Suppressor macrophage treated with lipopolysaccharide for 4 hours (primary cell): ENCODE measurements around the gene TTLL11.
A peak's percentile ranks its signal among the peaks of the same experiment; 100 is the strongest.

ENCODE experiments used
- DNase-seq: peaks from one replicate; pipeline ENCODE4 v3.0.0-alpha.2; 2020

TTLL11 gene

GRCh38 chr9:121865884-121866283 is 227.2 kb downstream of the TTLL11 start:
- no peak for DNase-seq

- DNase-seq, result no peak
These were observed 228.0 kb downstream of the TTLL11 start for GRCh38 chr9:121865060-121865459.

GRCh38 chr9:121863955-121864354 is 229.2 kb downstream of the TTLL11 start:
- DNase-seq, result no peak

DNA sequence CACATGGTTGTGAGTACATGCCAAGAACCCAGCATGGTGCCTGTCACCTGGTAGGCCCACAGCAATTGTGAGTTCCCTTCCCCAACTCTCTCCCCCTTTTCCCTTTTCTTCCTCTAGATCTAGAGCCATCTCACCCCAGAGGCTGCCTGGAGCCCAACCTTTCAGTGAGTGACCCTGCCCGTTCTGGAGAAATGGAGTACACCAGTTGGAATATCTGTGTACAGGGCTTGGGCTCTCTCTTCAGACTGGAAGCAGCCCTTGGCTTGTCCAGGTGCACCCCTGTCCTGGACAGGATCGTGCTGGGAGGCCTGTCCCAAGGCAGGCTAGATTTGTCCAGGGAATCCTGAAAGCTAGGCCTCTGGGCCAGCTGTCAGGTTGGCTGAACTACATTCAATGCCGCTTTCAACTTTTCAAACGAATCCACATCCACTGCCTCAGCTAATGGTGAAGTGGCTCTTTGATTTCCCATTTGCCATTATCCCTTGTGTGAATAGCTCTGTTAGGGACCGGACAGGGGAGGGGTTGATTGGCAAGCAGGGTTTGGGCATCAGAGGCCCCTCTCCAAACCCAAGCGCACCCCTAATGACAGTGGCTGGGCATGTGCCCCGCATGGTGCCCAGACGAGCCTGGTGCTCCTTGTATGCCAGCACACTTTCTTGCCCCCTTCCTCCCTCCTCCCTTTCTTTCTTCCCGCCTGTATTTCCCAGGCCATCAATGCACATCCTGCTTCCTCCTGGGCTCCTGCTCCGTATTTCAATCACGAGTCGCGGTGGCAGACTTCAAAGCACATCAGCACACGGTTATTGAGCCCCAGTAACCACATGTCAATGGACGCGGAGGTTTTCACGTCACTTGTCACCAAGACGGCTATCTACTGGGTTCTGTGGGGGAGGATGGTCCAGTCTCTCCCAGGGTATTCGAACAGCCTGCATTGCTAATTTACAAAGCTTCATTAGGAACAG is 230.5 kb downstream of the TTLL11 start:
- DNase-seq, result no peak

DNA sequence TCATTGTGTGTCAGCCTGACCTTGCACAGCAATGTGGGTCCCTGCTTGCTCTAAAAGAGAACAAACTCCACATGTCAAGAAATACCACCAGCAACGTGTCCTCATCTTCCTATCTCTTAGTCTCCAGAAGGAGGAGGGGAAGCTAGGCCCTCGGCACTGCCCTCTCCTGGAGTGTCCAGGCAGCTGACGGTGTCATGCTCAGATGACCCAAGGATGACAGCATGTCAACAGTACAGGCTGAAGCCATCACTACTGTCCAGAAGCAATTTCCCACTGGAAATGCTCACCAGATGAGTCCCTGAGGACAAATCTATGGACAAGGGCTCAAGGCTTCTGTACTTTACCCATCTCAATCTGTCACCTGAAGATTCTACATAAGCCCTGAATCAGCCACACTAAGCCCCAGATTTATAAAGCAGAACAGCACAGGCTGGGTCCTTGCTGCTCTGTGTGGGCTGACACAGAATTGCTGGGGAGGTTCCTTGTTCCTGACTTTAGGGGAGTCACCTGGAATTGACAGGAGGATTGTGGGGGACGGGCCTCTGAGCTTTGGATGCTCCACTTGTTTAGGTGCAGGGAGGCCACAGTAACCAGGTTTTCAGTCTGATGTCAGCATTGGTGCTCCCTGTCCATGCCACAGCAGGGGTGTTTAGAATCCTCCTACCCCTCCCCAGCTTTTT is 231.5 kb downstream of the TTLL11 start:
- DNase-seq, result peak; percentile 69

GRCh38 chr9:121860744-121861143 is 232.4 kb downstream of the TTLL11 start:
- no peak for DNase-seq

DNA sequence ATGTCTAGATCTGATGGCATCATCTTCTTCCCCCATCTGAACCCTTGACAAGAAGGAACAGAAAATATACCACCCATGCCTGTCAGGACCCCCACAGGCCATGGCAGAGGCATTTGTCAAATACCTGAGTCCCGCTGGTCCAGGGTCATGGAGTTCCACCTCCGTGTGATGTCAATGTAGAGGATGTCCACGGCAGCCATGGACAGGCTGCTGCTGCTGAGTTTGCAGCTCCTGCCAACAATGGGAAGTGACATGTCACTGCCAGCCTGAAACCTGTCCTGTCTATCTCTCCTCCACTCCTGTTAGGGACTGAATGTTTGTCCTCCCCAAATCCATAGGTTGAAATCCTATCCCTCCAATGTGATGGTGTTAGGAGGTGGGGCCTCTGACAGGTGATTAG is 232.9 kb downstream of the TTLL11 start:
- no peak for DNase-seq

DNA sequence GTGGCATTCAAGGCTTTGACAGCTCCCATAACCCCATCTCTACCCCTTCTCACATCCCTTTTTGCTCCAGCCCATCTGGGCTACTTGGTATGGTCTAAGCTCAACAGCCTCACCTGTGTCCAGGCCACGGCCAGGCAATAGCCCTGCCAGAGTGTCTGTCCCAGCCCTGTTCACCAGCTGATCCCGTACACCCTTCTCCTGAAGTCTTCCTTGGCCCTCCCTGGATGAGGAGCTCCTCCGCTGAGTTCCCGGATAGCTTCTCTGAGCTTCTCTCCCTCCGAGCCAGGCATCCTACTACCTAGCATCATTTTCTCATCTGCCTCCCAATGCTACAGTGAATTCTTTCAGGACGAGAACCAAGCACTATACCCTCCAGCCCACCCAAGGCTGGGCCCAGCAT is 233.5 kb downstream of the TTLL11 start:
- no peak for DNase-seq

DNA sequence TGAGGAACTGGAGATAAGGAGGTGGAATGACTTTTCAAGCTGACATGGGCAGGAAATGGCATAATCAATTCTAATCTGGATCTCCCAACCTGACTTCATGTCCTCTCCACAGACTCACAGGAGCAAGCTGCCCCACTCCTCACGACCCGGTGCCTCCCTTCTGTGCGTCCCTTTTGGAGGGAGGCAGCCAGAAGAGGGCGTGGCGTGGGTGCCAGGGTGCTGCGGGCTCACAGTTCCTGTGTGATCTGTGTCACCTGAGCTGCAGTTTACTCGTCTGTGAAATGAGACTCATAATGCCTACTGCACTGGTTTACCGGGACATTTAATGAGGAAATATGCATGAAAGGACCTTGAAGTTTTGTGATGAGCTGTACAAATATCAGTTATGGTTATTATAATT is 234.3 kb downstream of the TTLL11 start:
- DNase-seq, result no peak

DNA sequence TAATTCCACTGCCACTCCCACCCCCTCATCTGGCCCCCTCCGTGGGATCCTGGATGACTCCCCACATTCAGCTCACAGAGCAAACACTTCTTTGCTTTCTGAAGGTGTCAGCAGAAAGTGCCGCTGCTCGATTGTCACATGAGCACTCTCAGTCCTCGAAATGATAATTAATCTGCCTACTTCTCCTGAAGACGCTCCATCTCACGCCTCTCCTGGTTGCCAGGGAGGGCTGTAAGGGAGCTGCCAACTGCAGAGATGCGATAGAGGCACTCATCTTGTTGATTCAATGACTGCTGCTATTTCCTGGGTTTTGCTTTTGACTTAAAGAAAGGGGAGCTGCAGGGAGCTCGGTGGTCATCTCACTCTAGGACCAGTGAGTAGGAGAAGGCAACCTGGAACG is 235.2 kb downstream of the TTLL11 start:
- no peak for DNase-seq

DNA sequence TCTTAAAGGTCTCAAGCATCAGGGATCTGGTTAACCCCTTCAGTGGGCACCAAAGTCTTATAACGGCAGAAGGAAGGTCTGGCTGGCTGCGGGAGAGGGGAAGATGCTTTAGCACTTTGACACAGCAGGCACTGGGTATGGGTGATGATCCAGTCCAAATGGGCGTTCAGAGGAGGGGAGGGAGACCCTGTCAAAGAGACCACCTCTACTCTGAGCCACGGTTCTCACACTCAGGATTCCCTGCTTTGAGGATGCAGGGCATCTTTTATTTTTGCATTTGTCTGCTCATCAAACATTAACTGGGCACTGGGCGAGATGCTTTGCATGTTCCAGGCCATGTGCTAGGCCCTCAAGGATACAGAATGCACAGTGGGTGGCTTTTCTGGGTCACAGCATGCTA is 237.6 kb downstream of the TTLL11 start:
- no peak for DNase-seq

GRCh38 chr9:121853617-121854395 is 239.3 kb downstream of the TTLL11 start:
- no peak for DNase-seq

DNA sequence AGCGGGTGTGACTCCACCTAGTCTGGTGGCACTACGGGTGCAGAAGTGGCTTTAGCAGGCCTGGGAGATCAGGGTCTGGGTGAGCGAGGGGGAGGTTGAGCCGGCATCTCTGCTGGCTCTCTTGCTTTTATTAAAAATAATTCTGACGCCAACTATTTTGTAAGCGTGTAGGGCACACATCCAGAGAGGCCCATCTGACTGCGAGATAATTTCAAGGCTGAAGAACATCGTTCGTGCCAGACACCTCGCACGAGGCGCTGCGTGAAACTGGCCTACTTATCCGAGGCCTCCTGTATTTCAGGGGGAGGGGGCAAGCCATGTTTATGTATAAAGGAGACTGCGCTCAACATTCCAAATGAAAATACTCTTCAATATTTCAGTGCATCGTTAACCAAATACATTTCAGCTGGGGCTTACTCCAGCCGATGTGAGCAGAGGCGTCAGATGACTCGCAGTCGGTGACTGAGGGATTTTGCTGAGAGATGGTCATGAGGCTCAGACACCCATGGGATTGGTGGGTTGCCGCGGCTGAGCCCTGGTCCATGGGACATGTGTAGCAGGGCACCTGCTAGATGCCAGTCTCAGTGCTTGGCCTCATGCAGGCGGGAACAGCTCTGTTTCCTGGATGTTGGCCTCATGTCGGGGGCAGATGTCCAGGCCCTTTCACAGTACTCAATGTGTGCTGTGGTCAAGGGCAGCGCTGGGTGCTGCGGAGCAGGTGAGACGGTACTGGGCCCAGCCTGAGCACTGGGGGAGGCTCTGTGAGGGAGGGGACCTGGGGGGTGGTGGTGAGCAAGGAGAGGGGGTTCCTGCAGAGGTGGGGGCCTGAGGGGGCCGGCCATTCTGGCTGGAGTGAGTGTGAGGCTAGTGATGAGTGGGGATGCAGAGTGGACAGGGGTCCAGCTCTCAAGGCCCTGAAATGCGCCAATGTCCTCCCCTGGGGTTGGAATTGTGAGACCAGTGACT is 240.2 kb downstream of the TTLL11 start:
- no peak for DNase-seq

GRCh38 chr9:121852241-121852640 is 240.9 kb downstream of the TTLL11 start:
- DNase-seq, result no peak

DNA sequence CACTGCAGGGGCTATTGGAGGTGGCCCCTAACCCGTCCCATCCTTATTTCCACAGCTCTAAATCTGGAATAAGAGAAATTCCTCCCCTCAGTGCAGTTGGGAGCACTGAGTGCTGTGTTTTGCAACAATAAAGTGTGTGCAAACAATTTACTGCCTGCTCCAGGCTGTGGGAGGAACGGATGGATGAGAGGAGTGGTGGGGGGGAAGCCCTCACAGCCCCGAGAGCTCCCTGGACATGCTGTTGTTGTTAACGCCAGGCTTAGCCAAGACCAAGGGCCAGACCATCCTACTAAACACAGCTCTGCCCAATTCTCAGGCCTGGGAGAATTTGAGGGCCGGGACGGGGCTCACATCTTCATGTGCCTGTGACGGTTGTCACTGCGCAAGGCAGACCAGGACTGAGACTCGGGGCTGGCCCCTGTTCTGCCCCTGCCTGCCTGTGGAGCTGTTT is 241.4 kb downstream of the TTLL11 start:
- no peak for DNase-seq

DNA sequence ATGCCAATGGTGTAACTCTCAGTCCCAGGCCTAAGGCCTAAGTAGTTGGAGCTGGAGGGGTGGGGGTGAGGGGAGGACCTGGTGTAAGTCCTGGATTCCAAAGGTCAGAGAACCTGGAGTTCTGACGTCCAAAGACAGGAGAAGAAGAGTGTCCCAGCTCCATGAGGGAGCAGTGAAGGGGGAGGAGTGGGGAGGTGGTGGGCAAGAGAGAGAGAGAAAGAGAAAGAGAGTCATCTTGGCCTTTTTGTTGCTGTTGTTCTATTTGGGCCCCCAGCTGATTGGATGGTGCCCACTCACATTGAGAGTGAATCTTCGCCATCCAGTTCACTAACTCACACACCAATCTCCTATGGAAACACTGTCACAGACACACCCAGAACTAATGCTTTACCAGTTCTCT is 242.7 kb downstream of the TTLL11 start:
- DNase-seq, result no peak

- DNase-seq, result no peak
These were observed 243.6 kb downstream of the TTLL11 start for GRCh38 chr9:121849554-121849953.

DNA sequence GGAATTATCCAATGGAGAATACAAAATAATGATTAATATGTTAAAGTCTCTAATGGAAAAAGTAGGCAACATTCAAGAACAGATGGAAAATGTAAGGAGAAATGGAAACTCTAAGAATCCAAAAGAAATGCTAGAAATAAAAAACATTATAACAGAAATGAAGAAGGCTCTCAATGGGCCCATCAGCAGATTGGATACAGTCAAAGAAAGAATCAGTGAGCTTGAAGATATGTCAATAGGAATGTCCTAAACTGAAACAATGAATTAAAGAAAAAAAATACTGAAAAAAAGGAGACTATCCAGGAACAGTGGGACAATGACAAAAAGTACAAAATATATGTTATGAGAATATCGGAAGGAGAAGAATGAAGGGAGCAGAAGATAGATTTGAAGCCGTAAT is 248.5 kb downstream of the TTLL11 start:
- DNase-seq, result no peak

DNA sequence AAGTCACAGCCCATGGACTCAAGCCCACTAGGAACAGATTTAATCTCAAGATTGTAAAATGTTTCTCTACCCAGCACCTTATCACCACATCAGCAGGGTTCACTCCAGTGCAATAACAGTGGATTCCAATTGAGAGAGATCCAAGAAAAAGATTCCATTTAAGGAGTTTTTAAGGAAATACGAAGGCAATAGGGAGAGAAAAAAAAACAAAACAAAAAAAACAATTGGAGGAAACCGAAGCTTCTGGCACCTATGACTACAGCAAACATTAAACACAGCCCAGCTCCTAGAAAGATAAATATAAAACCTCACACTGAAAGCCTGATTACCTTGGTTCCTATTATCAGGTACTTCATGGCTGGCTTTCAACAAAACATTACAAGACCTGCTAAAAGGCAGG is 249.0 kb downstream of the TTLL11 start:
- no peak for DNase-seq

GRCh38 chr9:121842612-121842978 is 250.5 kb downstream of the TTLL11 start:
- DNase-seq, result no peak

DNA sequence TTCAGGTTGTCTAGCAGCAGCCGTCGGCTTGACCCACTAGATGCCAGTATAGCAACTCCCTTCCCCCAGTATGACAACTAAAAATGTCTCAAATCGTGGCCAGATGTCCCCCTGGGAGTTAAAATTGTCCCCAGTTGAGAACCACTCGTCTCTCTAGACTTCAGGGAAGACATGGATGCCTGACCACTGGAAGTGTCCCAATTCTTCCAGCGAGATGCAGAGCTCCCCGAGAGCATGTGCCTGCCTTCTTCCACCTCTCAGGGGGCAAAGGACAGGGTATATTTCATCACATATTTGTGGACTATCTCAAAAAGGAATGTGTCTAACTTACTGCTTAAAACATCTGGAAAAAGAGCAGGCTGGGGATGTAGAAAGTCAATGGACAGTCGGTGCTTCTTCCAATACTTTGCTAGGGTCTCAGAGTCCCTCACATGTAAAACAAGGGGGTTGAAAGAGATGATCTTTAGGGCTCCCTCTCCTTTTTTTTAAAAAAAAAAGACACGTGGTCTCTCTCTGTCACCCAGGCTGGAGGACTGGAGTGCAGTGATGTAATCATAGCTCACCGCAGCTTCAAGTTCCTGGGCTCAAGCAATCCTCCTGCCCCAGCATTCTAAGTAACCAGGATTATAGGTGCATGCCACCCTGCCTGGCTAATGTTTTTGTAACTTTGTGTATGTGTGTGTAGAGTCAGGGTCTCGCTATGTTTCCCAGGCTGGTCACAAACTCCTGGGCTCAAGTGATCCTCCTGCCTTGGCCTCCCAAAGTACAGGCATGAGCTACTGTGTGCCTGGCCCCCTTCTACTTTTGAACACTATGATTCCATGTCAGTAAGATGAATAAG is 251.1 kb downstream of the TTLL11 start:
- no peak for DNase-seq
